ENCODE data around the gene NSUN4.
"Not testable (repeated sequence)": the region's sequence is repeated elsewhere in the genome, so short reads cannot be mapped to it uniquely, and the experiment has no call there.

The NSUN4 gene
- 21.8 to 27.7 reads per million in 2 donors for total RNA-seq

- DNase-seq: peak; percentile 64 to 92 (median 83)
Observed at GRCh38 chr1:46340404-46341221, at the start of gene NSUN4. NSUN4 (plus strand) TSS chr1:46340807; CDS start chr1:46340827, 20 bp downstream.

GRCh38 chr1:46295306-46295705 lies 45.3 kb upstream of the NSUN4 start:
- DNase-seq: no peak

- no peak for DNase-seq
Observed at GRCh38 chr1:46298387-46298786, 42.2 kb upstream of the NSUN4 start.

GRCh38 chr1:46300673-46301405 lies 39.8 kb upstream of the NSUN4 start:
- no peak for DNase-seq

GRCh38 chr1:46301406-46301807 lies 39.2 kb upstream of the NSUN4 start:
- no peak for DNase-seq

GRCh38 chr1:46301808-46302640 lies 38.6 kb upstream of the NSUN4 start:
- DNase-seq: peak; percentile 26 to 71 (median 34)

- DNase-seq: peak in 4 of 5 experiments; percentile 6 to 47 (median 16)
Observed at GRCh38 chr1:46302641-46303037, 38.0 kb upstream of the NSUN4 start.

- DNase-seq: peak; percentile 85 to 96 (median 89)
Observed at GRCh38 chr1:46303038-46303871, 37.4 kb upstream of the NSUN4 start, which contains the start of the genes LRRC41 and UQCRH. LRRC41 (minus strand) TSS chr1:46303616; CDS start chr1:46303322, 294 bp downstream. UQCRH (plus strand) TSS chr1:46303698; CDS start chr1:46303767, 69 bp downstream.

GRCh38 chr1:46303872-46304326 lies 36.7 kb upstream of the NSUN4 start:
- DNase-seq: no peak

GRCh38 chr1:46306159-46306530 lies 34.5 kb upstream of the NSUN4 start:
- DNase-seq: no peak

- DNase-seq: no peak
Observed at GRCh38 chr1:46309401-46310159, 31.0 kb upstream of the NSUN4 start.

GRCh38 chr1:46310321-46310720 lies 30.3 kb upstream of the NSUN4 start:
- DNase-seq: no peak

GRCh38 chr1:46315669-46316403 lies 24.8 kb upstream of the NSUN4 start:
- DNase-seq: no peak

GRCh38 chr1:46317323-46317722 lies 23.3 kb upstream of the NSUN4 start:
- DNase-seq: no peak

GRCh38 chr1:46319301-46319700 lies 21.3 kb upstream of the NSUN4 start:
- DNase-seq: not testable (repeated sequence)

GRCh38 chr1:46319960-46320914 lies 20.4 kb upstream of the NSUN4 start:
- DNase-seq: not testable (repeated sequence)

- not testable (repeated sequence) for DNase-seq
Observed at GRCh38 chr1:46322191-46322590, 18.4 kb upstream of the NSUN4 start.

- DNase-seq: not testable (repeated sequence)
Observed at GRCh38 chr1:46325285-46326076, 15.1 kb upstream of the NSUN4 start.

Measured in T-helper 2 cell (primary cell).